Stomach (tissue), 9 donors: ENCODE data around the gene CDK1. TPM values are rescaled to one million over a fixed set of nuclear protein-coding genes. Genes with fewer than 3 reads are reported as not detected.
A peak's percentile ranks its signal among the peaks of the same experiment; 100 is the strongest.

ENCODE experiments used
- DNase-seq, 2 donors: peaks; one replicate each; pipeline versions ENCODE4 v3.0.0 to v3.0.0-alpha.2; 2013 to 2019
- H3K27ac ChIP-seq, 5 donors: fragments of 200-600 bp in 4 of 5; sonication (generic) in 4 of 5; one replicate each; pipeline ENCODE4 v1.5.1; 2013 to 2019; ENCODE audit warnings: mild to moderate bottlenecking in 1 of 5, moderate library complexity in 1 of 5
- H3K27me3 ChIP-seq, 3 donors: fragments of 200-600 bp; sonication (generic); one replicate each; pipeline ENCODE4 v1.5.1; 2017 to 2019; ENCODE audit warnings: mixed run types in 1 of 3
- H3K36me3 ChIP-seq, 4 donors: fragments of 200-600 bp; sonication (generic); 1 replicate in 3 of 4; 2 replicates in 1 of 4; pipeline ENCODE4 v1.5.1; 2016 to 2019
- H3K4me1 ChIP-seq, 4 donors: fragments of 200-600 bp; sonication (generic); one replicate each; pipeline ENCODE4 v1.5.1; 2016 to 2019
- H3K4me3 ChIP-seq, 4 donors: fragments of 200-600 bp; sonication (generic) in 3 of 4; one replicate each; pipeline ENCODE4 v1.5.1; 2016 to 2019; ENCODE audit warnings: mild to moderate bottlenecking in 1 of 4
- H3K9me3 ChIP-seq, 4 donors: fragments of 200-600 bp; sonication (generic); one replicate each; pipeline ENCODE4 v1.5.1; 2016 to 2019
- CTCF ChIP-seq, 7 experiments: fragments of 450-650 bp in 4 of 7; fragments of 200-600 bp in 3 of 7; sonication (generic) in 3 of 7; IDR thresholded peaks; one replicate each; pipeline ENCODE4 v1.5.1; 2016 to 2019; ENCODE audit warnings: antibody characterized with exemption in 7 of 7, control low read depth in 2 of 7, mild to moderate bottlenecking in 1 of 7
- EP300 ChIP-seq: sonication (generic); formaldehyde crosslinking; IDR thresholded peaks from one replicate; pipeline ENCODE4 v1.6.1; 2017; ENCODE audit warnings: antibody characterized with exemption
- POLR2A ChIP-seq, 4 donors: fragments of 450-650 bp; IDR thresholded peaks; one replicate each; pipeline ENCODE4 v1.6.1; 2016; ENCODE audit warnings: antibody characterized with exemption in 4 of 4, control low read depth in 2 of 4, mild to moderate bottlenecking in 1 of 4, moderate library complexity in 1 of 4
- POLR2AphosphoS5 ChIP-seq, 3 donors: sonication (generic); formaldehyde crosslinking; IDR thresholded peaks; one replicate each; pipeline ENCODE4 v1.6.1; 2016; ENCODE audit warnings: antibody characterized with exemption in 3 of 3
- WGBS, 5 donors: extraction: QIAGEN DNeasy Blood & Tissue Kit in 3 of 5; methylation state at CpG; one replicate each; pipeline versions ENCODE4 v1.1.5 to v1.1.7; 2013 to 2018; 5-methylcytosine and 5-hydroxymethylcytosine counted together
- intact Hi-C: fragments of 100-400 bp; cut with DNase I; formaldehyde crosslinking; loops from one replicate; pipeline ENCODE4 v1.15.1; 2023; ENCODE audit warnings: low total_unique reads
- polyA plus RNA-seq, 3 donors: library from polyadenylated mRNA; stranded (reverse); fragments of 200-250 nt; gene quantifications; one replicate each; pipeline ENCODE4 v1.2.3, GENCODE V29; 2013
- total RNA-seq, 5 donors: library from RNA; depleted of rRNA; stranded (reverse); fragments of >200 nt; gene quantifications; one replicate each; pipeline versions ENCODE4 v1.1.0 to v1.2.3, GENCODE V29; 2014 to 2016
- donor health status: healthy with polysubstance abuse.
- donor health status: Bipolar disorder and iron deficiency.
- donor health status: healthy.

The CDK1 gene
- total and polyA plus RNA-seq, 8 donors: 1.8 to 33.2 (median 4.7) TPM

GRCh38 chr10:60734226-60734625 is 44.1 kb upstream of the CDK1 start:
- H3K27ac ChIP-seq: peak overlapping the region in 1 of 5 donors; percentile 95
- TF ChIP-seq POLR2A (IDR thresholded peaks at IDR 0.05): no peak
- TF ChIP-seq CTCF (IDR thresholded peaks at IDR 0.05): no peak
- H3K27me3 ChIP-seq: peaks cover 0 to 35% (median 7%) of the 10 kb centered on the region in 3 donors
- H3K4me3 ChIP-seq: peak overlapping the region in 1 of 4 donors; percentile 80
- DNase-seq: no peak
- H3K4me1 ChIP-seq: peaks cover 5 to 21% (median 16%) of the 10 kb centered on the region in 4 donors
- H3K36me3 ChIP-seq: no peaks in the 10 kb centered on the region
- no peaks in the 10 kb centered on the region for H3K9me3 ChIP-seq
- intact Hi-C loops: no loop called here
- 66 to 87% (median 75%) methylated on average over 3 of the region's 3 CpGs for WGBS, 5 donors

- no peak for TF ChIP-seq POLR2A (IDR thresholded peaks at IDR 0.05)
- no peak for TF ChIP-seq CTCF (IDR thresholded peaks at IDR 0.05)
- no peak for TF ChIP-seq POLR2AphosphoS5 (IDR thresholded peaks at IDR 0.05)
- no peak for TF ChIP-seq EP300
- H3K4me1 ChIP-seq: peaks cover 5 to 16% (median 14%) of the 10 kb centered on the region in 4 donors
- 60 to 72% (median 64%) methylated on average over 2 of the region's 2 CpGs for WGBS, 5 donors
- no peaks in the 10 kb centered on the region for H3K36me3 ChIP-seq
- peaks cover 0 to 35% (median 7%) of the 10 kb centered on the region in 3 donors for H3K27me3 ChIP-seq
- no peaks in the 10 kb centered on the region for H3K9me3 ChIP-seq
- no peak overlapping the region for H3K4me3 ChIP-seq
- intact Hi-C loops: no loop called here
- H3K27ac ChIP-seq: no peak overlapping the region
- no peak for DNase-seq
Observed at GRCh38 chr10:60735244-60735643, 43.0 kb upstream of the CDK1 start.

- DNase-seq: no peak
- intact Hi-C loops: no loop called here
- H3K4me3 ChIP-seq: no peak overlapping the region
- H3K27me3 ChIP-seq: peaks cover 0 to 28% (median 7%) of the 10 kb centered on the region in 3 donors
- H3K36me3 ChIP-seq: no peaks in the 10 kb centered on the region
- H3K27ac ChIP-seq: no peak overlapping the region
- peaks cover 5 to 16% (median 14%) of the 10 kb centered on the region in 4 donors for H3K4me1 ChIP-seq
- TF ChIP-seq CTCF (IDR thresholded peaks at IDR 0.05): no peak
- TF ChIP-seq POLR2A (IDR thresholded peaks at IDR 0.05): no peak
- TF ChIP-seq POLR2AphosphoS5 (IDR thresholded peaks at IDR 0.05): no peak
- TF ChIP-seq EP300: no peak
- WGBS, 5 donors: 57 to 76% (median 65%) methylated on average over 5 of the region's 5 CpGs
- H3K9me3 ChIP-seq: no peaks in the 10 kb centered on the region
Observed at GRCh38 chr10:60737242-60737641, 41.0 kb upstream of the CDK1 start.

GRCh38 chr10:60739558-60739957 is 38.7 kb upstream of the CDK1 start:
- no peaks in the 10 kb centered on the region for H3K36me3 ChIP-seq
- TF ChIP-seq POLR2A (IDR thresholded peaks at IDR 0.05) (no peak), EP300 (no peak), POLR2AphosphoS5 (IDR thresholded peaks at IDR 0.05) (no peak), CTCF (IDR thresholded peaks at IDR 0.05) (no peak)
- intact Hi-C loops: no loop called here
- no peak overlapping the region for H3K27ac ChIP-seq
- no peaks in the 10 kb centered on the region for H3K9me3 ChIP-seq
- H3K4me1 ChIP-seq: no peaks in the 10 kb centered on the region
- peaks cover 0 to 8% (median 0%) of the 10 kb centered on the region in 3 donors for H3K27me3 ChIP-seq
- no peak overlapping the region for H3K4me3 ChIP-seq
- DNase-seq: no peak
